Measurements from ENCODE around the gene KLHL29. TPM values are rescaled to one million over a fixed set of nuclear protein-coding genes. Genes with fewer than 3 reads are reported as not detected.
A peak's percentile ranks its signal among the peaks of the same experiment; 100 is the strongest.

KLHL29 gene
- total RNA-seq, 1 experiment from 2014 or later = 7.7 TPM

DNA sequence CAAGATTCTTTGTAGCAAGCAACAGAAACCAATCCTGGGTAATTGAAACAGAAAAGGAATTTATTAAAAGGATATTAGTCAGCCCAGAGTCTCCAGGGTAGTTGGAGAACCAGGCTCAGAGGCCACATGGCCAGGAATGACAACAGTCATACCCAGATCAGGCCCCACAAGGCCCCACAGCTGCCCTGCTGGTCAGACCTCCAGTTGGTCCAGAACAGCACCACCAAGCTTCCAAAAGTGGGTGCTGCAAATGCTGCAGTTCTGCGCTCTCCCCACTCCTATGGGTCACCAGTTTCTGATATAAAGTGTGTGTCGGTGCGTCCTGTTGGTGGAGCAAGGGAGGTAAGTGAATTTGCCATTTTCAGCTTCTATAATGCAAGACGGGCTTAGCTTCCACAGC, 29.9 kb downstream of the KLHL29 start:
- Histone ChIP-seq H3K36me3 (ENCODE audit: control insufficient read depth, insufficient read depth, low read length) (no peaks in the 10 kb centered on the region), H3K27me3 (ENCODE audit: control insufficient read depth, insufficient read depth, low read length) (no peaks in the 10 kb centered on the region), H3K4me3 (ENCODE audit: low read depth in 2 of 2, low read length in 2 of 2) (no peak overlapping the region), H3K9me3 (ENCODE audit: control insufficient read depth, insufficient read depth, low read depth, low read length) (no peaks in the 10 kb centered on the region), H3K27ac (ENCODE audit: low read length) (no peak overlapping the region), H3K4me1 (ENCODE audit: control insufficient read depth, insufficient read depth, low read length) (no peaks in the 10 kb centered on the region)
- in situ Hi-C loops (cut with HindIII; ENCODE audit: low pct_unique_long_range_greater_than_20kb, low sequenced_read_pairs) (no loop called here), intact Hi-C loops (cut with micrococcal nuclease; ENCODE audit: unreplicated experiment) (no loop called here)
- BruUV-seq (replicated peaks) = no TSS peak
- ATAC-seq (peak; percentile 58; the same call in 1 of the 2 replicates), DNase-seq (ENCODE audit: low read depth, low spot score) (no peak)
- TF ChIP-seq POLR2AphosphoS5 (IDR thresholded peaks at IDR 0.05; ENCODE audit: low read depth, low read length) (no peak), TCF7L2 (IDR thresholded peaks at IDR 0.05; ENCODE audit: low read depth, low read length) (no peak), SIN3A (IDR thresholded peaks at IDR 0.05; ENCODE audit: borderline replicate concordance, insufficient read depth, low read depth, low read length) (no peak)
- TF ChIP-seq, protein P1, sequence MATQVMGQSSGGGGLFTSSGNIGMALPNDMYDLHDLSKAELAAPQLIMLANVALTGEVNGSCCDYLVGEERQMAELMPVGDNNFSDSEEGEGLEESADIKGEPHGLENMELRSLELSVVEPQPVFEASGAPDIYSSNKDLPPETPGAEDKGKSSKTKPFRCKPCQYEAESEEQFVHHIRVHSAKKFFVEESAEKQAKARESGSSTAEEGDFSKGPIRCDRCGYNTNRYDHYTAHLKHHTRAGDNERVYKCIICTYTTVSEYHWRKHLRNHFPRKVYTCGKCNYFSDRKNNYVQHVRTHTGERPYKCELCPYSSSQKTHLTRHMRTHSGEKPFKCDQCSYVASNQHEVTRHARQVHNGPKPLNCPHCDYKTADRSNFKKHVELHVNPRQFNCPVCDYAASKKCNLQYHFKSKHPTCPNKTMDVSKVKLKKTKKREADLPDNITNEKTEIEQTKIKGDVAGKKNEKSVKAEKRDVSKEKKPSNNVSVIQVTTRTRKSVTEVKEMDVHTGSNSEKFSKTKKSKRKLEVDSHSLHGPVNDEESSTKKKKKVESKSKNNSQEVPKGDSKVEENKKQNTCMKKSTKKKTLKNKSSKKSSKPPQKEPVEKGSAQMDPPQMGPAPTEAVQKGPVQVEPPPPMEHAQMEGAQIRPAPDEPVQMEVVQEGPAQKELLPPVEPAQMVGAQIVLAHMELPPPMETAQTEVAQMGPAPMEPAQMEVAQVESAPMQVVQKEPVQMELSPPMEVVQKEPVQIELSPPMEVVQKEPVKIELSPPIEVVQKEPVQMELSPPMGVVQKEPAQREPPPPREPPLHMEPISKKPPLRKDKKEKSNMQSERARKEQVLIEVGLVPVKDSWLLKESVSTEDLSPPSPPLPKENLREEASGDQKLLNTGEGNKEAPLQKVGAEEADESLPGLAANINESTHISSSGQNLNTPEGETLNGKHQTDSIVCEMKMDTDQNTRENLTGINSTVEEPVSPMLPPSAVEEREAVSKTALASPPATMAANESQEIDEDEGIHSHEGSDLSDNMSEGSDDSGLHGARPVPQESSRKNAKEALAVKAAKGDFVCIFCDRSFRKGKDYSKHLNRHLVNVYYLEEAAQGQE (IDR thresholded peaks at IDR 0.05; ENCODE audit: insufficient read depth in 1 of 2, low read depth in 2 of 2, low read length in 1 of 2) = no peak
- TF ChIP-seq, protein P2, sequence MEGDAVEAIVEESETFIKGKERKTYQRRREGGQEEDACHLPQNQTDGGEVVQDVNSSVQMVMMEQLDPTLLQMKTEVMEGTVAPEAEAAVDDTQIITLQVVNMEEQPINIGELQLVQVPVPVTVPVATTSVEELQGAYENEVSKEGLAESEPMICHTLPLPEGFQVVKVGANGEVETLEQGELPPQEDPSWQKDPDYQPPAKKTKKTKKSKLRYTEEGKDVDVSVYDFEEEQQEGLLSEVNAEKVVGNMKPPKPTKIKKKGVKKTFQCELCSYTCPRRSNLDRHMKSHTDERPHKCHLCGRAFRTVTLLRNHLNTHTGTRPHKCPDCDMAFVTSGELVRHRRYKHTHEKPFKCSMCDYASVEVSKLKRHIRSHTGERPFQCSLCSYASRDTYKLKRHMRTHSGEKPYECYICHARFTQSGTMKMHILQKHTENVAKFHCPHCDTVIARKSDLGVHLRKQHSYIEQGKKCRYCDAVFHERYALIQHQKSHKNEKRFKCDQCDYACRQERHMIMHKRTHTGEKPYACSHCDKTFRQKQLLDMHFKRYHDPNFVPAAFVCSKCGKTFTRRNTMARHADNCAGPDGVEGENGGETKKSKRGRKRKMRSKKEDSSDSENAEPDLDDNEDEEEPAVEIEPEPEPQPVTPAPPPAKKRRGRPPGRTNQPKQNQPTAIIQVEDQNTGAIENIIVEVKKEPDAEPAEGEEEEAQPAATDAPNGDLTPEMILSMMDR (IDR thresholded peaks at IDR 0.05) = no peak; the same call in 1 of the 2 replicates
- CTCF ChIA-PET = interaction anchor here (2.0 kb wide), 1 partner anchor 10 kb away, joined by 4 read pairs; no protein-coding TSS in a partner anchor
- POLR2A ChIA-PET = no interaction called here

DNA sequence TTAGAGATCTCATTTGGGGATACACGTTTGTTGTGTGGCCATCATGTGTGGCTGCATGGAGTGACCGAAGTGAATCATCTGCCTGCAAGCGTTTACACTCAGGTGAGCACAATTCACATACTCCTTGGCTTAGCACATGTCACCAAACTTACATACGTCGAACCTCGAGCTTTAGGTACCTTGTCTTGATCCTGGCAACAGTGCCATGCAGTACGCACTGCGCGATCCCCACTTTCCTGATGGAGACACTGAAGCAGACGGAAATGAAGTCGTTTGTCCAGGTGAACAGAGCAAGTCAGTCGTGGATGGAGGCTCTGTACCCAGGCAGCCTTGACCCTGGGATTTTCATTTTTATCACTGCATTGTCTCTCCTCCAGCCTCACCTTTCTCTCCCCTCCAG, 32.3 kb downstream of the KLHL29 start:
- no peaks in the 10 kb centered on the region for H3K27me3 ChIP-seq (ENCODE audit: control insufficient read depth, insufficient read depth, low read length)
- intact Hi-C loops (cut with micrococcal nuclease; ENCODE audit: unreplicated experiment) (no loop called here), in situ Hi-C loops (cut with HindIII; ENCODE audit: low pct_unique_long_range_greater_than_20kb, low sequenced_read_pairs) (no loop called here)
- no peaks in the 10 kb centered on the region for H3K4me1 ChIP-seq (ENCODE audit: control insufficient read depth, insufficient read depth, low read length)
- H3K9me3 ChIP-seq (ENCODE audit: control insufficient read depth, insufficient read depth, low read depth, low read length) = no peaks in the 10 kb centered on the region
- no peak overlapping the region for H3K27ac ChIP-seq (ENCODE audit: low read length)
- ChIA-PET POLR2A (no interaction called here), CTCF (no interaction called here)
- BruUV-seq (replicated peaks) = no TSS peak
- TF ChIP-seq TCF7L2 (IDR thresholded peaks at IDR 0.05; ENCODE audit: low read depth, low read length) = no peak
- no peak for TF ChIP-seq SIN3A (IDR thresholded peaks at IDR 0.05; ENCODE audit: borderline replicate concordance, insufficient read depth, low read depth, low read length)
- DNase-seq (ENCODE audit: low read depth, low spot score) (no peak), ATAC-seq (no peak)
- no peaks in the 10 kb centered on the region for H3K36me3 ChIP-seq (ENCODE audit: control insufficient read depth, insufficient read depth, low read length)
- H3K4me3 ChIP-seq (ENCODE audit: low read depth in 2 of 2, low read length in 2 of 2) = no peak overlapping the region

DNA sequence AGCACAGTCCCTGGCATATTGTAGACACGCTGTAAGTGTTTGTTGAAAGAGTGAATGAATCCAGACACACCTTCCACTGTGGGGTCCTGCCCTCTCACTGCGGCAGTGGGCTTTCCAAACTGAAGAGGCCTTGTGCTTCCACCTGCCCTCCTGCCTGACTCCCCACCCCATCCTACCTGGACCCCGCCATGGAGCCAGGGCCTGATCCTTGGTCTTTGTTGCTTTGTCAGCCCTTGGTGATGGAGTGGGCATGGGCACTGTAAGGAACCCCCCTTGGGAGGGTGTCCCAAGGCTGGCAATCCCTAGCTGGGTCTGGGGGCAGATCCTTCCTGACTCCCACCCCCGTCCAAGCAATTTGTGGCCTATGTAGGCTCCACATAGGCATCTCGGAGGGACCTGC, 33.1 kb downstream of the KLHL29 start:
- TF ChIP-seq, protein P1 (IDR thresholded peaks at IDR 0.05; ENCODE audit: insufficient read depth in 1 of 2, low read depth in 2 of 2, low read length in 1 of 2) = no peak
- TF ChIP-seq TCF7L2 (IDR thresholded peaks at IDR 0.05; ENCODE audit: low read depth, low read length) (no peak), POLR2AphosphoS5 (IDR thresholded peaks at IDR 0.05; ENCODE audit: low read depth, low read length) (no peak), SIN3A (IDR thresholded peaks at IDR 0.05; ENCODE audit: borderline replicate concordance, insufficient read depth, low read depth, low read length) (no peak)
- TF ChIP-seq, protein P2 (IDR thresholded peaks at IDR 0.05) = no peak
- no peaks in the 10 kb centered on the region for H3K27me3 ChIP-seq (ENCODE audit: control insufficient read depth, insufficient read depth, low read length)
- no peaks in the 10 kb centered on the region for H3K9me3 ChIP-seq (ENCODE audit: control insufficient read depth, insufficient read depth, low read depth, low read length)
- no peaks in the 10 kb centered on the region for H3K4me1 ChIP-seq (ENCODE audit: control insufficient read depth, insufficient read depth, low read length)
- H3K36me3 ChIP-seq (ENCODE audit: control insufficient read depth, insufficient read depth, low read length) = no peaks in the 10 kb centered on the region
- BruUV-seq (replicated peaks) = no TSS peak
- in situ Hi-C loops (cut with HindIII; ENCODE audit: low pct_unique_long_range_greater_than_20kb, low sequenced_read_pairs) (no loop called here), intact Hi-C loops (cut with micrococcal nuclease; ENCODE audit: unreplicated experiment) (no loop called here)
- ATAC-seq (no peak), DNase-seq (ENCODE audit: low read depth, low spot score) (no peak)
- ChIA-PET POLR2A (no interaction called here), CTCF (no interaction called here)
- no peak overlapping the region for H3K27ac ChIP-seq (ENCODE audit: low read length)
- H3K4me3 ChIP-seq (ENCODE audit: low read depth in 2 of 2, low read length in 2 of 2) = no peak overlapping the region

Data from Panc1 (cell line).